ENCODE results near the gene FBH1.

The FBH1 gene

DNA sequence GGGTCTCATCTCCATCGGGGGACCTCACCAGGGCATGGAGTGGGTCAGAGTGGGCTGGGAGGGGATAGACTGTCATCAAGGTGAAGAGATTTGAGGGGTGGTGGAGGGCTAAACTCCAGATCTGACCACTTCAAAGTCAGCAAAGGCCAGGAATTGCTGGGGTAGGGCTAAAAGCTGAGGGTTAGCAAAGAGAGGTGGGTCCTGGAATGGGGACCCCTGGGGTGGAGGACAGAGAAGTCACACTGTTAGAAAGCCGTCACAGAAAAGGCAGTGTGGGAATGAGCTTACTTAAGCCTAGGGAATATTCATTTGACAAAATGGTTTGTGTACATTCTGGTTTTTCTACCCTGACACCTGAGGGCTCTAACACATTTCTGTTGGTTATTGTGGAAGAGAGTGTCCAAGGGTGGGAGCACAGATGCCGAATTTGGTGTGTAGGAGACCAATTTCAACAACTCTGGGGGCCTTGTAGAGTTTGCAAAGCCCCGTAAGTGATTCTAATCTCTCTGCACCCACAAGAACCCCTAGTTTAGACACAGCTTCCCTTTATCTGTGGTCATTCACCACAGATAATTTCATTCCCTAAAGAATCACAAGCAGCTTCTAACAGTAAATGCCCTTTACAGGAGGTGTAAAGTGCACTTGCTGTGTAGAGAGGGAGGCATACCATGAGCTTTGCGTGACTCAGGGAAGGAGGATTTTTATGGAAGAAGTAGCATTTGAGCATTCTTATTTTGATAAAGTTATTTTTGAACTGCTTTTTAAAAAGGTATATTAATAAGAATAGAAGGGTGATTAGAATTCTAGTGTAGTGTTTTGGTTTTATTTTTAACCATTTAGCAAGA lies 6.4 kb downstream of the FBH1 start:
- H3K4me3 ChIP-seq (ENCODE audit: insufficient read depth in 1 of 2, low read depth in 1 of 2, low read length in 2 of 2) = no peak overlapping the region
- H3K4ac ChIP-seq (ENCODE audit: low read depth in 1 of 2, low read length in 2 of 2) = no peak overlapping the region
- no peak overlapping the region for H3K23ac ChIP-seq (ENCODE audit: low read length in 2 of 2)
- no peak overlapping the region for H2AK5ac ChIP-seq (ENCODE audit: low read length, severe bottlenecking)
- no peak overlapping the region for H2BK15ac ChIP-seq (ENCODE audit: low read depth, poor library complexity, severe bottlenecking)
- H2BK12ac ChIP-seq (ENCODE audit: low read length in 2 of 2) = no peak overlapping the region
- H2BK5ac ChIP-seq (ENCODE audit: low read depth, low read length, poor library complexity, severe bottlenecking) = no peak overlapping the region
- peaks cover 3% of the 10 kb centered on the region for H3K9me3 ChIP-seq (ENCODE audit: control insufficient read depth, low read length)
- H2AFZ ChIP-seq (ENCODE audit: low read depth, low read length) = no peak overlapping the region
- H3K79me1 ChIP-seq (replicated peaks; ENCODE audit: low read length, poor library complexity, severe bottlenecking) = peaks cover 47% of the 10 kb centered on the region
- H3K4me2 ChIP-seq (ENCODE audit: low read length, poor library complexity, severe bottlenecking) = no peak overlapping the region
- H3K18ac ChIP-seq (ENCODE audit: low read depth in 1 of 2, low read length in 2 of 2) = no peak overlapping the region
- no peak overlapping the region for H4K8ac ChIP-seq (ENCODE audit: low read length)
- H3K14ac ChIP-seq (ENCODE audit: low read length in 2 of 2) = no peak overlapping the region
- peaks cover 3% of the 10 kb centered on the region for H3K4me1 ChIP-seq (ENCODE audit: control insufficient read depth, insufficient read depth, low read depth, low read length)
- no peak overlapping the region for H3K9ac ChIP-seq (ENCODE audit: low read length)
- H3K36me3 ChIP-seq (ENCODE audit: control insufficient read depth in 1 of 2, insufficient read depth in 2 of 2, low read depth in 1 of 2, low read length in 2 of 2) = peaks cover 33 to 63% of the 10 kb centered on the region in 2 experiments
- H2BK120ac ChIP-seq (ENCODE audit: low read depth, low read length) = no peak overlapping the region
- H4K91ac ChIP-seq (ENCODE audit: low read length) = no peak overlapping the region
- no peaks in the 10 kb centered on the region for H3K27me3 ChIP-seq (ENCODE audit: control insufficient read depth in 1 of 2, insufficient read depth in 1 of 2, low read length in 2 of 2)
- DNase-seq = no peak
- H3K27ac ChIP-seq (ENCODE audit: low read length, poor library complexity, severe bottlenecking) = no peak overlapping the region
- WGBS = 99% methylated on average over 5 of the region's 5 CpGs

- Histone ChIP-seq H3K14ac (ENCODE audit: low read length in 2 of 2) (no peak overlapping the region), H3K27ac (ENCODE audit: low read length, poor library complexity, severe bottlenecking) (no peak overlapping the region), H3K36me3 (ENCODE audit: control insufficient read depth in 1 of 2, insufficient read depth in 2 of 2, low read depth in 1 of 2, low read length in 2 of 2) (peaks cover 33 to 63% of the 10 kb centered on the region in 2 experiments), H3K4ac (ENCODE audit: low read depth in 1 of 2, low read length in 2 of 2) (no peak overlapping the region), H2BK15ac (ENCODE audit: low read depth, poor library complexity, severe bottlenecking) (no peak overlapping the region), H3K27me3 (ENCODE audit: control insufficient read depth in 1 of 2, insufficient read depth in 1 of 2, low read length in 2 of 2) (no peaks in the 10 kb centered on the region), H4K8ac (ENCODE audit: low read length) (no peak overlapping the region), H3K4me2 (ENCODE audit: low read length, poor library complexity, severe bottlenecking) (no peak overlapping the region), H3K9ac (ENCODE audit: low read length) (no peak overlapping the region), H3K23ac (ENCODE audit: low read length in 2 of 2) (no peak overlapping the region), H4K91ac (ENCODE audit: low read length) (no peak overlapping the region), H2BK5ac (ENCODE audit: low read depth, low read length, poor library complexity, severe bottlenecking) (no peak overlapping the region), H2AK5ac (ENCODE audit: low read length, severe bottlenecking) (no peak overlapping the region), H2BK12ac (ENCODE audit: low read length in 2 of 2) (no peak overlapping the region), H3K4me3 (ENCODE audit: insufficient read depth in 1 of 2, low read depth in 1 of 2, low read length in 2 of 2) (no peak overlapping the region), H3K9me3 (ENCODE audit: control insufficient read depth, low read length) (peaks cover 3% of the 10 kb centered on the region), H3K18ac (ENCODE audit: low read depth in 1 of 2, low read length in 2 of 2) (no peak overlapping the region), H3K4me1 (ENCODE audit: control insufficient read depth, insufficient read depth, low read depth, low read length) (peaks cover 1% of the 10 kb centered on the region), H3K79me1 (replicated peaks; ENCODE audit: low read length, poor library complexity, severe bottlenecking) (peaks cover 48% of the 10 kb centered on the region), H2AFZ (ENCODE audit: low read depth, low read length) (no peak overlapping the region), H2BK120ac (ENCODE audit: low read depth, low read length) (no peak overlapping the region)
- WGBS = 97% methylated on average over 4 of the region's 4 CpGs
- DNase-seq = no peak
These were observed 7.0 kb downstream of the FBH1 start for GRCh38 chr10:5897053-5897340.

GRCh38 chr10:5897504-5897903 lies 7.5 kb downstream of the FBH1 start:
- no peak overlapping the region for H2AK5ac ChIP-seq (ENCODE audit: low read length, severe bottlenecking)
- no peaks in the 10 kb centered on the region for H3K27me3 ChIP-seq (ENCODE audit: control insufficient read depth in 1 of 2, insufficient read depth in 1 of 2, low read length in 2 of 2)
- no peak overlapping the region for H3K4me3 ChIP-seq (ENCODE audit: insufficient read depth in 1 of 2, low read depth in 1 of 2, low read length in 2 of 2)
- peaks cover 33 to 63% of the 10 kb centered on the region in 2 experiments for H3K36me3 ChIP-seq (ENCODE audit: control insufficient read depth in 1 of 2, insufficient read depth in 2 of 2, low read depth in 1 of 2, low read length in 2 of 2)
- no peak overlapping the region for H3K9ac ChIP-seq (ENCODE audit: low read length)
- H2BK12ac ChIP-seq (ENCODE audit: low read length in 2 of 2) = no peak overlapping the region
- no peak overlapping the region for H3K27ac ChIP-seq (ENCODE audit: low read length, poor library complexity, severe bottlenecking)
- H3K14ac ChIP-seq (ENCODE audit: low read length in 2 of 2) = no peak overlapping the region
- DNase-seq = no peak
- no peak overlapping the region for H4K91ac ChIP-seq (ENCODE audit: low read length)
- no peak overlapping the region for H3K4me2 ChIP-seq (ENCODE audit: low read length, poor library complexity, severe bottlenecking)
- H3K9me3 ChIP-seq (ENCODE audit: control insufficient read depth, low read length) = peaks cover 3% of the 10 kb centered on the region
- H3K23ac ChIP-seq (ENCODE audit: low read length in 2 of 2) = no peak overlapping the region
- H3K18ac ChIP-seq (ENCODE audit: low read depth in 1 of 2, low read length in 2 of 2) = no peak overlapping the region
- H2BK15ac ChIP-seq (ENCODE audit: low read depth, poor library complexity, severe bottlenecking) = no peak overlapping the region
- H2BK120ac ChIP-seq (ENCODE audit: low read depth, low read length) = no peak overlapping the region
- H4K8ac ChIP-seq (ENCODE audit: low read length) = no peak overlapping the region
- no peaks in the 10 kb centered on the region for H3K4me1 ChIP-seq (ENCODE audit: control insufficient read depth, insufficient read depth, low read depth, low read length)
- H2AFZ ChIP-seq (ENCODE audit: low read depth, low read length) = no peak overlapping the region
- H3K79me1 ChIP-seq (replicated peaks; ENCODE audit: low read length, poor library complexity, severe bottlenecking) = peaks cover 50% of the 10 kb centered on the region
- H2BK5ac ChIP-seq (ENCODE audit: low read depth, low read length, poor library complexity, severe bottlenecking) = no peak overlapping the region
- no peak overlapping the region for H3K4ac ChIP-seq (ENCODE audit: low read depth in 1 of 2, low read length in 2 of 2)
- WGBS = 98% methylated on average over 7 of the region's 8 CpGs

GRCh38 chr10:5898163-5898562 lies 8.1 kb downstream of the FBH1 start:
- Histone ChIP-seq H2AFZ (ENCODE audit: low read depth, low read length) (no peak overlapping the region), H2BK15ac (ENCODE audit: low read depth, poor library complexity, severe bottlenecking) (no peak overlapping the region), H3K4me2 (ENCODE audit: low read length, poor library complexity, severe bottlenecking) (no peak overlapping the region), H2BK120ac (ENCODE audit: low read depth, low read length) (no peak overlapping the region), H3K27ac (ENCODE audit: low read length, poor library complexity, severe bottlenecking) (no peak overlapping the region), H3K79me1 (replicated peaks; ENCODE audit: low read length, poor library complexity, severe bottlenecking) (peaks cover 50% of the 10 kb centered on the region), H3K4me1 (ENCODE audit: control insufficient read depth, insufficient read depth, low read depth, low read length) (no peaks in the 10 kb centered on the region), H4K91ac (ENCODE audit: low read length) (no peak overlapping the region), H3K36me3 (ENCODE audit: control insufficient read depth in 1 of 2, insufficient read depth in 2 of 2, low read depth in 1 of 2, low read length in 2 of 2) (peaks cover 33 to 67% of the 10 kb centered on the region in 2 experiments), H2BK5ac (ENCODE audit: low read depth, low read length, poor library complexity, severe bottlenecking) (no peak overlapping the region), H3K27me3 (ENCODE audit: control insufficient read depth in 1 of 2, insufficient read depth in 1 of 2, low read length in 2 of 2) (no peaks in the 10 kb centered on the region), H3K4ac (ENCODE audit: low read depth in 1 of 2, low read length in 2 of 2) (no peak overlapping the region), H3K9me3 (ENCODE audit: control insufficient read depth, low read length) (peaks cover 3% of the 10 kb centered on the region), H3K14ac (ENCODE audit: low read length in 2 of 2) (no peak overlapping the region), H3K23ac (ENCODE audit: low read length in 2 of 2) (no peak overlapping the region), H4K8ac (ENCODE audit: low read length) (no peak overlapping the region), H3K18ac (ENCODE audit: low read depth in 1 of 2, low read length in 2 of 2) (no peak overlapping the region), H2BK12ac (ENCODE audit: low read length in 2 of 2) (no peak overlapping the region), H3K4me3 (ENCODE audit: insufficient read depth in 1 of 2, low read depth in 1 of 2, low read length in 2 of 2) (no peak overlapping the region), H2AK5ac (ENCODE audit: low read length, severe bottlenecking) (no peak overlapping the region), H3K9ac (ENCODE audit: low read length) (no peak overlapping the region)
- 100% methylated on average over 5 of the region's 7 CpGs for WGBS
- no peak for DNase-seq
